Measurements from ENCODE around the gene FASTKD2.

FASTKD2 gene

DNA sequence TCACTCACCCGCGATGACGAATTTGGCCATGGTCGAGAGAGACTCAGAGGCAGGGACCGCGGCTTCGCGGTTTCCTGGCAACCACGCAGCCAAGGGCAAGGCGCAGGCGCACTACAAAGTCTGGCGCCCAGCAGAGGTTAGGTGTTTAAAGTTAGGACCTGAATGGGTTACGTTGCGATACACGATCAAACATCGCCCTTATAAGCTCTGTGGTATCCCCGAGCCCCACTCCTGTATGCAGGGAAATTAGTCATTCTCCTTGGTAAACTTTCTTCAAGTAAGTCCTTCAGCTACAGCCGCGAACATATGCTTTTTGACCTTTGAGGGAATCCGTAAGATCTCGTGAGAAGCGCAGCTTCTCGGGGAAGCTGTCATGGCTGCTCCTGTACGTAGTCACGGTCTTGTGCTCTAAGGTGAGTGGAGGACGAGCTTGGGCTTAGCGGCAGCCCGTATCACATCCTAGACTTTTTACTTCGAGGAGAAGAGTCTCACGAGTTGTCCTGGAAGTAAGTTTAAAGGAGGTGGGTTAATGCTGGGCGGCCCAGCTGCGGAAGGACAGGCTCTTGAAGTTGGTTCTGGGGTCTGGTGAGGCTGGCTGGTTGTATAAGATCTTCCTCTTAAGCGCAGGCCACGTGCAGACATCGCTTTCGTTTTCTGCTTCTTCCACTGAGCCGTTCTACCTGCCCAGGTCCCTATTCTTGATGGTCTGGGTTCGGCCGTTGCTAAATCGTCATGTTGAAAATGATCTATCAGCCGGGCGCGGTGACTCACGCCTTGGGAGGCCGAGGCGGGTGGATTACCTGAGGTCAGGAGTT is at the start of gene FASTKD2, which contains the start of gene MDH1B:
TSS of gene FASTKD2 (plus strand) at position 365 of the 815 bp plus-strand sequence. CDS start 1,088 bp downstream, outside the sequence.
TSS of gene MDH1B (minus strand) at position 87 of the 815 bp plus-strand sequence. CDS start at position 30, 57 bp downstream.
- intact Hi-C loops (cut with DNase I): no loop called here
- peak; percentile 72 to 94 (median 86) for DNase-seq

DNA sequence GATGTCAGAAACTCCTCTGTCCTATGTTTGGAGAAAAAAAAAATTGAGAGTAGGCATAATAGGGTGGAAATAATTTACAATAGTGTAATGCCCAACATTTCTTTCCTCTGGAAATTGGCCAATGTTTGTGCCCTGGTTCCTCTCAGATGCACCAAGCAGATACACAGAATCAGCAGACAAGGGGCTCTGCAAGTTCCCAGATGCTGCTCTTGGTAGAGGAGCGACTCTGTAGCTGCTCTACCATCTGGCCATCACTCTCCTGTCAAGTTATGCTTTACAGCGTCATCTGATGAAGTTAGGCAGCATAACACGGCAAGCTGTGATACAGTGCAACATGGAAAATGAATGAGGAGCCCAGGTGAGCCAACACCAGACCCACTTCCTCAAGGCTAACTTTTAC is 48.8 kb upstream of the FASTKD2 start:
- no peak for DNase-seq

DNA sequence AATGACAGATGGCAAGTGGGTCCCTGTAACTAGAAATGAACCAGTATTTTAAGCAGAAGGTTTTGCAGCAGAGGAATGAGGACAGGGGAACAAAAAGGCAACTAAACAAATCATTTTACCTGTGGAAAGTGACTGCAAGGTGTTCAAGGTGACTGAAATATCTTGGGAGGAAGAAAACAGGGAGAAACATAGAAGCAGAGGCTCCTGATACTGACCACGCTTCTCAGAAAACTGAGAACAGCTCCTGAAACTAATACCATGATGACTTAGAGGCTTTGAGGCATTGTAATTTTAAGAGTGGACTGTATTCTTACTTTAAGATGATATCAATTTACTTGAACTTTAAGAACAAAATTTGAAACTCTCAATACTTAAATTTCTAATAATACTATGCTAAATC is 47.1 kb upstream of the FASTKD2 start, which contains the start of gene DYTN:
TSS of gene DYTN (minus strand) at position 101 of the 400 bp plus-strand sequence. CDS start 117 bp downstream, outside the sequence.
- DNase-seq: no peak
- intact Hi-C loops (cut with DNase I): no loop called here

More for the DNA sequence above, 48.8 kb upstream of the FASTKD2 start:
- intact Hi-C loops (cut with DNase I): no loop called here

DNA sequence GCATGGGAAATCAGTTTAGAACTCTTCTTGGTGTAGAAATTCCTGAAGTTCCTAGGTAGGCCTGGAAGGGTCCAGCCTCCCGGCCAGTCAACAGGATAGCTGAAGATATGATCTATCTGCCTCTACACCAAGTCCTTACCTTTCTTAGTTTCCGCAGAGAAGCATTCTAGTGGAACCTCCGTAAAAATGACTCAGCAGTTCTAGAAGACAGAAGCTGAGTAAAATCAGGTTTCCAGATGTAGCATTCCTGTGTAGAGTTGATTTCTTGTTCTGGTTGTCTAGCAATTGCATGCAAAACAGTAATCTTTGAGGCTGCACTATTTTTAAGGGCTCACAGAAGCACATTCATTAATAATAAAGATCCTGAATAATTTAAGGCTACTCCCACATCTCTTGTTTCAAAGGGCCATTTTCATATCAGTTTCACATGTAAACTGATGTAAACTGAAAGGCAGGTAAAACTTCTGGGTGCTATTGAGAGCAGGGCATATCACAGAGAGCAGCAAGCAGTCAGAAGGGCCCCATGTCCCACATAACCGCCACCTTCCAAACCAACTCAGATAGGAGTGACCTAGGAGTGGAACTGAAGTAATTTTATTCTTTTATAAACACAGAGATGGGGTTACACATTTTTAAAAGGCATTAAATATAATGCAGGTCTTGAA is 44.0 kb upstream of the FASTKD2 start:
- DNase-seq: no peak
- intact Hi-C loops (cut with DNase I): no loop called here

DNA sequence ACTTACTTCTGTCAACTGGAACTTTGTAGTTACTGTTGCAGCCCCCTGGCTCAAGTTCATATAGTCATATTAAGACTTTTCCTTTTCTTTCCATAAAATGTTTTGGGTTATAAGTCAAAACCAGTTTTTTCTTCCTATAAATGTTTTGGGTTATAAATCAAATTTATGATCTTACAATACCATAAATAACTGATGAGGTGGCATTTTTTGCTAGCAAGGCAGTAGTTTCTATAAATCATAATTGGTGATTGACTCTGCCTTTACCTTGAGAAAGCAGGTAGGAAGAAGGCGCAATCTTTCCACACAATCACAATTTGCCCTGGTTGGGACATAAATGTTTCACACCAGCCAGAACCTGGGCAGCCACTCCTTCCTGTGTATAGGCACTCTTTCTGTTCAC is 42.1 kb upstream of the FASTKD2 start:
- no peak for DNase-seq
- intact Hi-C loops (cut with DNase I): no loop called here

DNA sequence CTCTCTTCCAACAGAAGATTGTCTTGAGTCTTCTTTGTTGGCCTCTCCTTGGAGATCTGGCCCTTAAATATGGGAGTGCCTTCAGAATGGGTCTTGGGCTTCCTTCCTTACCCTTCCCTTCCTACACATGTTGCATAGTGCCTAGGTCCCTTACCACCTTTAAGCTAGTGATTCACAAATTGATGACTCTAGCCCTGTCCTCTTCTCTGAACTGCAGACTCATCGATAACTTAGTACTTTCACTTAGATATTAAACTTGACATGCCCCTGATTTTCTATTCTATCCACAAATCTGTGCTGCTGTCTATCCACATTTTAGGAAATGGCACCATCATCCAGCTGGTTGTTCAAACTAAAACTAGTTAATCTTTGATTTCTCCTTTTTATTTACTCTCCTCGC is 38.1 kb upstream of the FASTKD2 start:
- intact Hi-C loops (cut with DNase I): no loop called here
- DNase-seq: no peak

DNA sequence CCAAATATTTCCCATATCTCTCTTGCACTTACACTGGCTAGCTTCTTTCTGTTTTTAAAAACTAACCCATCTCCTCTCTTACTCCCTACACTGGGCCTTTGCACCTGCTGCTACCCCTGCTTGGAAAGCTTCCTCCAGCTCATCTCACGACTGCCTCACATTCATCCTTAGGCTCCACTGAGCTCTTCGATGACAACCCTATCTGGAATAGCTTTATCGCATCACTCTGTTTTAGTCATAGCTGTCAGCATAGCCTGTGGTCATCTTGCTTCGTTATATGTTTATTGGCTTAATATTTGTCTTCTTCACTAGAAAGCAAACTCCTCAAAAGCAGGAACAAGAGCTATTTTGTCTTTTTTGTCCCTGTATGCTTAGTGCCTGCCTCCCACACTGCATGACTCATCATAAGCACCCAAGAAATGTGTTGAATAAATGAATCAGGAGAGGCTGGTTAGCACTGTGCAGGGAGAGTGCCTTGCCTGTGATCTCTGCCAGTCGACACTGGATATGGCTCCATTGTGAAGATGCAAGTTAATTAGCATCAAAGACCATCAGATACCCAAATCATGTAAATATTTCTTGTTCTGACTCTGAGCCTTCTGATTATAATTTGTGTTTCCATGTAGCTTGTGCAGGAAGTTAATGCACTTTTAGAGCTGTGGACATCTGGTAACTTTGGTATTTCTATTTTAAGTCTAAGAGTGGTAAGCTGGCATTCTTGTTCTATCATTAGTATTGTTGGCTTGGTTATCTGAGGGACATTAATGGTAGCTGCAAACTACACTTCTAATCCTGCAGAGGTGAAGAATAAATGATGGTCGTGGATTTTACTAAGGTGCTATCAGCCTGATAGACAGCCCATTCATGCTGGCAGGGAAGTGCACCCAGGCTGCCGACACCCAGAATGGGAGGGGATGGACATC is 36.9 kb upstream of the FASTKD2 start:
- peak in 37 of 42 donors; percentile 3 to 86 (median 44) for DNase-seq
- intact Hi-C loops (cut with DNase I): no loop called here

DNA sequence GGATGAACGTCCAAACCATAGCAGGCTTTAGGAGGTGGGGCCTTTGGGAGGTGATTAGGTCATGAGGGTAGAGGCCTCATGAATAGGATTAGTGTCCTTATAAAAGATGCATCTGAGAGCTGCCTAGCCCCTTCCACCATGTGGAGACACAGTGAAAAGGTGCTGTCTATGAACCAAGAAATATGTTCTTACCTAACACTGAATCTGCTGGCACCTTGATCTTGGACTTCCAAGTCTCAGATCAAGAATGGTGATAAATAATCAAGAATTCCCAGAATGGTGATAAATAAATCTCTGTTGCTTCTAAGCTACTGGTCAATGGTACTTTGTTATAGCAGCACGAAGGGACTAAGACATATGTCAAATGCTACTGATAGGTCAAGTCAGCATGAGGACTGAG is 32.1 kb upstream of the FASTKD2 start:
- intact Hi-C loops (cut with DNase I): no loop called here
- no peak for DNase-seq

DNA sequence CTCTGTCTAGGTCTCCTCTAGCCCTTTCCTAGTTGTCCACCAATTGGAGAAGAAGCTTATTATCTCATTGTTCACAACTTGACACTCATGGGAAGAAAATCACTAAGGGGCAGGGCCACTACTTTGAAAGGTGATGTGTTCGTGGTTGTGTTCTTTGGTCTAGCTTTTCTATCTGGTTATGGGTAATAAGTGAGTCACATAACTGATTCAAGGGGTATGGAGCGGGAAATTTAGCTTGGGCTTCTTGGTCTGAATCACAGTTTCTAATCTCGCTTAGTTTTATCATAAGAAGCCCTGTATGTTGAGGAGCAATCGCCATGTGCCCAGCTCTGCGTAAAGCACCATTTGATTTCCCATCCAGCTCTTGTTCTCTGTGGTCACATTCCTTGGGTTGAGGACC is 28.5 kb upstream of the FASTKD2 start:
- DNase-seq: no peak
- intact Hi-C loops (cut with DNase I): no loop called here

DNA sequence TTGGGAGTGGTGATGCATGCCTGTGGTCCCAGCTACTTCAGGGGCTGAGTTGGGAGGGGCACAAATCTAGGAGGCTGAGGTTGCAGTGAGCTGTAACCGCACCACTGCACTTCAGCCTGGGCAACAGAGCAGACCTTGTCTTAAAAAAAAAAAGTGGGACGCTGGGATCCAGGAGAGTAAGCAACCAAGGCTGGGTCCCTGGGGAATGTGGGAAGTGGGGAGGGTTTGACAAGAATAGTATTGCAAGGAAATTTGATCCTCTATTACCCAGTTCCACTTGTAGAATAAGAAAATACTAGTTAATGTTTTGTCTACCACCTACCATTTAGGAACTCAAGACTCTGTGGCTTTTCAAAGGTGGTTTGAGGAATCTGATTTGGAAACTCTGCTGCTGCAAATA is 26.1 kb upstream of the FASTKD2 start:
- intact Hi-C loops (cut with DNase I): no loop called here
- DNase-seq: no peak

DNA sequence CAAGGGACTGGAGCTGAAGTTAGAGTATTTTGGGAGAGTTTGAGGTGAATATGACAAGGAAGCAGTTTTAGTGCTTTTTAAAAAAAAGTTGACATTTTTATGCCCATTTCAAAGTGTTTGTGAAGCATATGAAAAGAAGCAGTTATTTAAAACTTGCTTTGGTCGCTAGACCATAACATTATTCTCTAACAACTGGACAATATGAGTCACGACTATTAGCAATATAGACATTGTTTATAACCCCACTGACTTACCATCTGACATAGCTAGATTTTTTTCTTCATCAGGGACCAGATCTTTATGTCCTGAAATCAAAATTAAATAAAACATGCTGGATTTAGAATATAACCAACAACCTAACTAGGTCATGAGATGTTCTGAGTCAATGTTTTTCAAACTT is 24.6 kb upstream of the FASTKD2 start:
- DNase-seq: no peak
- intact Hi-C loops (cut with DNase I): no loop called here

DNA sequence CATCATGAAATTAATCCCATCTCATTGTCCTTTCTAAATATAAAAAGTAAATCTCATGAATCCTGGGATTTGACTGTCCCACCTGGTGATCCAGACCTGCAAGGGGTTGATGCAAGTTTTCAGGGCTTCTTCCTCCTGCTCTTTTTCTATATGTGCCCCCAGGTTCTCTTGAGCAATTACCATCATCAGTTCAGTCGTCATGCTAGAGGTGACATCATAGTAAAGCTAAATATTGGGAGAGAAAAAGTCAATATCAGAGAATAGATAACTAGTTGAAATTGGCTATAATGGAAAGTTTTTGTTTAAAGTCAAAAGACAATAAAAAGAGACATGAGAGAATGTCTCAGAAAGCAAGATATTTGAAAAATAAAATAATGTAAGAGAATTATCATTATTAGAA is 8.6 kb upstream of the FASTKD2 start:
- DNase-seq: no peak
- intact Hi-C loops (cut with DNase I): no loop called here

DNA sequence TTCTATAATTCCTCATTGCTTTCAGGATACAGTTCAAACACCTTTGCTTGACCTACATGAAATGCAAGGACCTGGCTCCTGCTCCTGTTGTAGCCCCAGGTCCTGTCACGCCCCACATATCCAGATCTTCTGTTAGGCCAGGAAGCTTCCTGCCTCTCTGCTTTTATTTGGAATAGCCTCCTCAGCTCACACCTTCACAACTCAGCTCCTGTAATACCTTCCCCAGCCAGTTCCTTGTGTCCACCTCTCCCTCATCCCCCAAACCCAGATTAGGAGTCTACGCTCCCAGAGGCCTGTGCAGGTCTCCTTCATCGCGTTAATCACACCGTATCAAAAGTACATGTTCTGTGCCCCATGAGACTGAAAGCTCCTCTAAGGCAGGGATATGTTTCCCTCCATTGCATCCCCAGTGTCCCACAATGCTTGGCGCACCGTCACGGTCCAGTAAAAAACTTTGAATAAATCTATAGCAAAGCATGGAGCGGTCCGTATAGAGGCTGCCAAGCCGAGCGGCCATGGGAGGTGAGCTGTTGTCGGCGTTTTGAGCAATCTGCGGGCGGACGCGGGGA is 649 bp upstream of the FASTKD2 start:
- intact Hi-C loops (cut with DNase I): no loop called here
- peak in 2 of 42 donors; percentile 14 to 15 for DNase-seq

DNA sequence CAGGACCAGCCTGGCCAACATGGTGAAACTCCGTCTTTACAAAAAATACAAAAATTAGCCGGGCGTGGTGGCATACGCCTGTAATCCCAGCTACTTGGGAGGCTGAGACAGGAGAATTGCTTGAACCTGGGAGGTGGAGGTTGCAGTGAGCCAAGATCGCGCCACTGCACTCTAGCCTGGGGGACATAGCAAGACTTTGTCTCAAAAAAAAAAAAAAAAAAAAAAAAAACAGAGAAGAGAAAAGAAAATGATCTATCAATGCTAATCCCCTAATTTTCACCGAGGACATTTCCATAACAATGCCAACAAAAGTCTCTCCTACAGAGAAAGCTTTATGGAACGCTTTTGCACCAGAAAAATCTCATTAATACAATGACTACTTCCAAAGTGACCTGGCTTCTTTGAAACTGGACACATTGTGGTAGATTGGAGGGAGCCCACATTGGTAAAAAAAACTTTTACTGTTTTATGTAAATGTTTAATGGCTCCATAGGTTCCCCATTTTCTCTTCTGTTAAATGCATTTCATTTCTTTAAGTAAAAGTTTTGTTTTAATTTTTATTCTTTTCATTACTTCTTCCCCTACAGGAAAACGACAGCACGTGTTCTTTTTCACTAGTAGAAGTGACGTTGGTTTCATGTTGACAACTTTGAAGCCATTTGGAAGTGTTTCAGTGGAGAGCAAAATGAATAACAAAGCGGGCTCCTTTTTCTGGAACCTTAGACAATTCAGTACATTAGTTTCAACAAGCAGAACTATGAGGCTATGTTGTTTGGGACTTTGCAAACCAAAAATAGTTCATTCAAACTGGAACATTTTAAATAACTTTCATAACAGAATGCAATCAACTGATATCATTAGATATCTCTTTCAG is 888 bp downstream of the FASTKD2 start:
- no peak for DNase-seq
- intact Hi-C loops (cut with DNase I): no loop called here

DNA sequence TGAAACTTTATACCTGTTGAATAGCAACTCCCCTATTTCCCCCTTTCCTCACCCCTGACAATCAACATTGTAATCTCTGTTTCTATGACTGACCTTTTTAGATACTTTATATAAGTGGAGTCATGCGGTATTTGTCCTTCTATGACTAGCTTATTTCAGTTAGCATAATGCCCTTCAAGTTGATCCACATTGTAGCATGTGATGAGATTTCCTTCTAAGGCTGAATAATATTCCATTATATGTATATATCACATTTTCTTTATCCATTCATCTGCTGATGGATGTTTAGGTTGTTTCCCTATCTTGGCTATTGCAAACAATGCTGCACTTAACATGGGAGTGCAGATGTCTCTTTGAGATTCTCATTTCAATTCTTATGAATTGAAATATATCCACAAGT is 9.5 kb downstream of the FASTKD2 start:
- no peak for DNase-seq

DNA sequence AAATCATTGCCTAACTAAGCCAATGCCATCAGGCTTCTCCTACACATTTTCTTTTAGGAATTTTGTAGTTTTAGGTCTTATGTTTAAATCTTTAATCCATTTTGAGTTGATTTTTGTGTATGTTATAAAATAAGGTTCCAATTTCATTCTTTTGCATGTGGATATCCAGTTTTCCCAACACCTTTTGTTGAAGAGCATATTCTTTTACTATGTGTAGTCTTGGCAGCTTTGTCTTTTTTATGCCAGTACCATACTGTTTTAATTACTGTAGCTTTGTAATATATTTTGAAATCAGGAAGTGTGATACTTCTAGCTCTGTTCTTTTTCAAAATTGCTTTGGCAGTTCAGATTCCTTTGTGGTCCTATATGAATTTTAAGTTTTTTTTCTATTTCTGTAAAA is 11.0 kb downstream of the FASTKD2 start:
- no peak for DNase-seq
- intact Hi-C loops (cut with DNase I): no loop called here

More for the DNA sequence above, 9.5 kb downstream of the FASTKD2 start:
- intact Hi-C loops (cut with DNase I): no loop called here

DNA sequence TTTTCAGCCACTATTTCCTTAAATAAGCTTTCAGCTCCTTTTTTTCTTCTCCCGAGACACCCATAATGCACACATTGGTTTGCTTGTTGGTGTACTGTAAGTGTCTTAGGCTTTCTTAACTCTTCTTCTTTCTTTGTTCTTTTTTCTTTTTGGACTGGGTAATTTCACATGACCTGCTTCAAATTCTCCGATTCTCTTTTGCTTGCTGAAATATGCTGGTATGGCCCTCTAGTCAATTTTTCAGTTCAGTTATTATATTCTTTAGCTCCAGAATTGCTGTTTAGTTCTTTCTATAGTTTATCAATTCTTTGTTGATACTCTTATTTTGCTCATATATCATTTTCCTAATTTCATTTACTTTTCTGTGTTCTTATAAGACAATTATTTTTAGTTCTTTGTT is 15.3 kb downstream of the FASTKD2 start:
- intact Hi-C loops (cut with DNase I): loop anchor here (10.0 kb wide), 1 partner anchor 86 kb away; no protein-coding TSS in a partner anchor
- DNase-seq: no peak

DNA sequence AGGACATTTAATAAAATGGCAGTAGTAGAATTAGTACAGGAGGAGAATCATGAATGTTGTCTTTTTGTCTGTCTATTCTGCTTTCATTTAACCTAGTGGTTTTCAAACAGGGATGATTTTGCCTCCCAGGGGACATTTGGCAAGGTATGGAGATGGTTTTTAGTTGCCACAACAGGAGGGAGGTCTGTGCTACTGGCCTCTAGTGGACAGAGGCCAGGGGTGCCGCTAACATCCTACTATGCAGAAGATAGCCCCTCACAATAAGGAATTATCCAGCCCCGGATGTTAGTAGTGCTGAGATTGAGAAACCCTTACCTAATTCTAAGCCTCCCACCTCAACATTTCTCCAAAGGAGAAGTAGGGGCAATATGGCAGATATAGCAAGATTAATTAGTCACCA is 18.3 kb downstream of the FASTKD2 start:
- intact Hi-C loops (cut with DNase I): loop anchor here (10.0 kb wide), 1 partner anchor 89 kb away; no protein-coding TSS in a partner anchor
- no peak for DNase-seq
